OCI-LY1 (cell line): ENCODE results near the gene CST4.
"Not testable (repeated sequence)": the region's sequence is repeated elsewhere in the genome, so short reads cannot be mapped to it uniquely, and the experiment has no call there.

ENCODE experiments used
- H2AFZ ChIP-seq: fragments of 200-600 bp; sonication (generic), shearing (Covaris generic); 2 replicates; pipeline ENCODE4 v1.6.0; 2014; ENCODE audit warnings: antibody characterized with exemption, mild to moderate bottlenecking, low read length
- H3F3A ChIP-seq: fragments of 200-600 bp; sonication (generic), shearing (Covaris generic); 2 replicates; pipeline ENCODE4 v1.6.0; 2014; ENCODE audit warnings: mild to moderate bottlenecking, antibody characterized with exemption, low read length, moderate library complexity; ENCODE audit not compliant: insufficient read depth
- H3K27ac ChIP-seq: fragments of 200-600 bp; sonication (generic); 2 replicates; pipeline ENCODE4 v1.5.1; 2014; ENCODE audit warnings: low read length, mixed run types, mild to moderate bottlenecking, low read depth; ENCODE audit not compliant: poor library complexity, severe bottlenecking
- H3K27me3 ChIP-seq: fragments of 200-600 bp; sonication (generic); 2 replicates; pipeline ENCODE4 v1.6.0; 2014; ENCODE audit warnings: antibody characterized with exemption, mild to moderate bottlenecking, low read length, moderate library complexity; ENCODE audit not compliant: insufficient read depth
- H3K36me3 ChIP-seq: fragments of 200-600 bp; sonication (generic); 2 replicates; pipeline ENCODE4 v1.6.1; 2014; ENCODE audit warnings: mild to moderate bottlenecking, antibody characterized with exemption, low read length, moderate library complexity, mixed read lengths; ENCODE audit not compliant: insufficient read depth
- H3K4me1 ChIP-seq: fragments of 200-600 bp; sonication (generic); 2 replicates; pipeline ENCODE4 v1.5.1; 2014; ENCODE audit warnings: mild to moderate bottlenecking, low read length, moderate library complexity; ENCODE audit not compliant: insufficient read depth, severe bottlenecking
- H3K4me2 ChIP-seq: fragments of 200-600 bp; sonication (generic), shearing (Covaris generic); 2 replicates; pipeline ENCODE4 v1.6.1; 2014; ENCODE audit warnings: low read length
- H3K4me3 ChIP-seq: fragments of 200-600 bp; sonication (generic); 2 replicates; pipeline ENCODE4 v1.5.1; 2014; ENCODE audit warnings: low read length, low read depth, mild to moderate bottlenecking, mixed read lengths; ENCODE audit not compliant: poor library complexity, severe bottlenecking
- H3K79me2 ChIP-seq: fragments of 200-600 bp; shearing (Covaris generic); 2 replicates; pipeline ENCODE4 v1.6.1; 2016; ENCODE audit warnings: mixed run types, low read length, mixed read lengths; ENCODE audit not compliant: insufficient read depth
- H3K9ac ChIP-seq: fragments of 200-600 bp; sonication (generic), shearing (Covaris generic); 2 replicates; pipeline ENCODE4 v1.6.1; 2014; ENCODE audit warnings: mild to moderate bottlenecking, low read length, mixed read lengths
- H3K9me2 ChIP-seq: fragments of 200-600 bp; sonication (generic), shearing (Covaris generic); 2 replicates; pipeline ENCODE4 v1.6.1; 2014; ENCODE audit warnings: low read depth, mild to moderate bottlenecking, low read length, mixed read lengths
- H3K9me3 ChIP-seq: fragments of 200-600 bp; shearing (Covaris generic); 2 replicates; pipeline ENCODE4 v1.6.1; 2014; ENCODE audit warnings: low read length, mixed read lengths
- H4K20me1 ChIP-seq: fragments of 200-600 bp; sonication (generic), shearing (Covaris generic); 2 replicates; pipeline ENCODE4 v1.6.0; 2016; ENCODE audit warnings: mild to moderate bottlenecking, low read length; ENCODE audit not compliant: insufficient read depth
- EZH2 ChIP-seq: fragments of 200-600 bp; sonication (generic), shearing (Covaris generic); IDR thresholded peaks from 2 replicates; pipeline ENCODE4 v1.8.0; 2017; ENCODE audit warnings: borderline replicate concordance, mixed run types, mild to moderate bottlenecking, antibody characterized with exemption, low read length, moderate library complexity, mixed read lengths
- TF ChIP-seq, protein P1 (sequence below): fragments of 200-600 bp; sonication (generic), shearing (Covaris generic); IDR thresholded peaks from 2 replicates; pipeline ENCODE4 v1.5.1; 2017; ENCODE audit warnings: mild to moderate bottlenecking, antibody characterized with exemption, low read length, moderate library complexity, mixed read lengths

CST4 gene

DNA sequence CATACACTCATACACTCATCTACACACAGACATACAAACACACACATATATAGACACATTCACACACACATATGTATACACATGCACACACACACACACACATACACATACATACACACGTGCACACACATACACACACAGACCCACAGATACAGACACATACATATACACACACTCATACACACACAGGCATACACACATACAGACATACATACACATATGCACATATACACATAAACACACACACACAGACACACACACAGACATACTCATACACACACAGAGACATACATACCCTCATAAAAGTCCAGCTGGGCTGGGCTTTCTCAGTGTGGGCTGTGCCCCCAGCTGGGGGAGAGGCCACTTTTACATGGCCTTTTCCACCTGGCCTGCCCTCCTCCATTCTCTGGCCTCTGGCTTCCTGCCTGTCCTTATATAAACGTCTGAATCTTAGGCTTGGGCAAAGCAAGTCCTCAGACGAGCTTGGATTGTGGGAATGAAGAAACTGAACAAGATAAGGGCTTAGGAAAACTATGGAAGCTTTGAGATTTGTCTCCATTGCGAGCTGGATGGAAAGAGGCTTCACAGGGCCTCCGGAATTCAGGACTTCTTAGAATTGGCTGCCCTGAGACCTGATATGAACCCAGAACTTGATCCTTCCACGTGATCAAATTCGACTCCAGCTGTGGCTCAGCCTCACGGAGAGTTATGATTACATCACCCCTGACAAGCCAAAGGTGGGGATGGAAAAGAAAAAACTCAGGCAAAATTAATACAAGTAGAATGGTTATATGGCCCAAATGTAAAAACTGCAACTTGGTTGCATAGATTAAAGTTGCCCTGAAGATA is 28.6 kb downstream of the CST4 start:
- Histone ChIP-seq H2AFZ (no peak overlapping the region), H3K4me3 (no peak overlapping the region), H3K9me2 (no peaks in the 10 kb centered on the region), H3K4me2 (no peak overlapping the region), H3K9ac (no peak overlapping the region), H3K36me3 (no peaks in the 10 kb centered on the region), H3K27me3 (no peaks in the 10 kb centered on the region), H3F3A (no peaks in the 10 kb centered on the region), H3K27ac (no peak overlapping the region), H4K20me1 (no peaks in the 10 kb centered on the region), H3K79me2 (no peaks in the 10 kb centered on the region), H3K9me3 (no peaks in the 10 kb centered on the region), H3K4me1 (no peaks in the 10 kb centered on the region)
- TF ChIP-seq, protein P1, sequence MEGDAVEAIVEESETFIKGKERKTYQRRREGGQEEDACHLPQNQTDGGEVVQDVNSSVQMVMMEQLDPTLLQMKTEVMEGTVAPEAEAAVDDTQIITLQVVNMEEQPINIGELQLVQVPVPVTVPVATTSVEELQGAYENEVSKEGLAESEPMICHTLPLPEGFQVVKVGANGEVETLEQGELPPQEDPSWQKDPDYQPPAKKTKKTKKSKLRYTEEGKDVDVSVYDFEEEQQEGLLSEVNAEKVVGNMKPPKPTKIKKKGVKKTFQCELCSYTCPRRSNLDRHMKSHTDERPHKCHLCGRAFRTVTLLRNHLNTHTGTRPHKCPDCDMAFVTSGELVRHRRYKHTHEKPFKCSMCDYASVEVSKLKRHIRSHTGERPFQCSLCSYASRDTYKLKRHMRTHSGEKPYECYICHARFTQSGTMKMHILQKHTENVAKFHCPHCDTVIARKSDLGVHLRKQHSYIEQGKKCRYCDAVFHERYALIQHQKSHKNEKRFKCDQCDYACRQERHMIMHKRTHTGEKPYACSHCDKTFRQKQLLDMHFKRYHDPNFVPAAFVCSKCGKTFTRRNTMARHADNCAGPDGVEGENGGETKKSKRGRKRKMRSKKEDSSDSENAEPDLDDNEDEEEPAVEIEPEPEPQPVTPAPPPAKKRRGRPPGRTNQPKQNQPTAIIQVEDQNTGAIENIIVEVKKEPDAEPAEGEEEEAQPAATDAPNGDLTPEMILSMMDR: no peak
- TF ChIP-seq EZH2: no peak

DNA sequence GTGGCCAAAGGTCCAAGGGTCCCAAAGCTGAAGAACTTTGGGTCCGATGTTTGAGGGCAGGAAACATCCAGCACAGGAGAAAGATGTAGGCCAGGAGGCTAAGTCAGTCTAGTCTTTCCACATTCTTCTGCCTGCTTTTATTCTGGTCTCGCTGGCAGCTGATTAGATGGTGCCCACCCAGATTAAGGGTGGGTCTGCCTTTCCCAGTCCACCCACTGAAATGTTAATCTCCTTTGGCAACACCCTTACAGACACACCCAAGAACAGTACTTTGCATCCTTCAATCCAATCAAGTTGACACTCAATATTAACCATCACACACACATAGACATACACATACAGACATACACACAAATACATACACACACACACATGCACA is 29.2 kb downstream of the CST4 start:
- not testable (repeated sequence) for H3K9me2 ChIP-seq, H3K9ac ChIP-seq, H3K4me2 ChIP-seq, H3K9me3 ChIP-seq, H3K27me3 ChIP-seq, H3K4me1 ChIP-seq, H3K27ac ChIP-seq, H3K79me2 ChIP-seq, H3F3A ChIP-seq, H3K36me3 ChIP-seq, H3K4me3 ChIP-seq, H4K20me1 ChIP-seq, H2AFZ ChIP-seq

DNA sequence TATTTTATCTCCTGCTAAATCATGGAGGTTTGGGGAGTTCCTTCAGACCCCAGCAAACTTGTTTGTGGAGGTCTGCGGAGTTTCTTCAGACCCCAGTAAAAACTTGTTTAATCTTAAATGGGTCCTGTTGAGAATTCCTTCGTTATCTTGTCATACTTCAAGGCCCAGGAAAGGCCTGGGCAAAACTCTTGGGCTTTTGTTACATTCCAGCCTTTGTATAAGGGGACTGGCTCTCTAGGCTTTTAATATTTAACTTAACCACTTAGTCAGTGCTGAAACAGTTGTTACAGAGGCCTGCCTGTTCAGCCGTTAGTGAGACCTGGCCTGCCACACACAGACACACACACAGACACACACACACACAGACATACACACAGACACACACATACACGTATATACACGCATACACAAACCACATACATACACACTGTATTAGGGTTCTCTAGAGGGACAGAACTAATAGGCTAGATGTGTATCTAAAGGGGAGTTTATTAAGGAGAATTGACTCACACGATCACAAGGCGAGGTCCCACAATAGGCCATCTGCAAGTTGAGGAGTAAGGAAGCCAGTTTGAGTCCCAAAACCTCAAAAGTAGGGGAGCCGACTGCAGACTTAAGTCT is 29.7 kb downstream of the CST4 start:
- Histone ChIP-seq H3F3A (no peaks in the 10 kb centered on the region), H3K79me2 (no peaks in the 10 kb centered on the region), H2AFZ (no peak overlapping the region), H4K20me1 (no peaks in the 10 kb centered on the region), H3K27ac (no peak overlapping the region), H3K9ac (no peak overlapping the region), H3K4me3 (no peak overlapping the region), H3K9me2 (no peaks in the 10 kb centered on the region), H3K9me3 (no peaks in the 10 kb centered on the region), H3K27me3 (no peaks in the 10 kb centered on the region), H3K4me1 (no peaks in the 10 kb centered on the region), H3K36me3 (no peaks in the 10 kb centered on the region), H3K4me2 (no peak overlapping the region)
- TF ChIP-seq EZH2: no peak
- TF ChIP-seq, protein P1: no peak

DNA sequence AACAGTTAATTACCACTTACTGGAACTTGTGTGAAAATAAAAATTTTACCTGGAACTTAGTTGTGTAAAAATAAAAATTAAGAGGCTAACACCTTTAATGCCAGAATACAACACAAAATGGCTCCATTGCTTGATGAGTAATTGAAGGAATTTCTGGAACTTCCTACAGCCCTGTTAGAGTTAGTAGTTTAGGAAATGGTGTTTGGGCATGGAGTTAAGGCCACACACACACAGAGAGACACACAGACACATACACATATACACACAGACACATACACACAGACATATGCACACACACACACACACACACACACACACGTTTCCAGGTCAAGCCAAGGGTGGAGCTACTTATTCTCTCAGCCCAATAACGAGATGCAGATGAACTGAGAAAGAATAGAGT is 30.5 kb downstream of the CST4 start:
- Histone ChIP-seq H3K36me3 (no peaks in the 10 kb centered on the region), H2AFZ (no peak overlapping the region), H3K4me2 (no peak overlapping the region), H3K9me2 (no peaks in the 10 kb centered on the region), H3K27me3 (no peaks in the 10 kb centered on the region), H3K9me3 (no peaks in the 10 kb centered on the region), H3K79me2 (no peaks in the 10 kb centered on the region), H3K27ac (no peak overlapping the region), H3K4me3 (no peak overlapping the region), H3F3A (no peaks in the 10 kb centered on the region), H3K4me1 (no peaks in the 10 kb centered on the region), H3K9ac (no peak overlapping the region), H4K20me1 (no peaks in the 10 kb centered on the region)
- TF ChIP-seq, protein P1: no peak
- no peak for TF ChIP-seq EZH2
